H1 (cell line): Measurements from ENCODE around the gene RAB5B. TPM values are rescaled to one million over a fixed set of nuclear protein-coding genes. Genes with fewer than 3 reads are reported as not detected.

Source experiments
- CTCF ChIA-PET: fragments of 300-600 bp; sonication (Branson Sonifier 250); formaldehyde crosslinking; loops from one replicate; lab custom pipeline; 2021; ENCODE audit not compliant: partially characterized antibody; lab: Charles Lee
- POLR2A ChIA-PET: fragments of 300-600 bp; sonication (Branson Sonifier 250); formaldehyde crosslinking; loops from one replicate; lab custom pipeline; 2021; ENCODE audit warnings: inconsistent platforms; ENCODE audit not compliant: partially characterized antibody; lab: Charles Lee
- DNase-seq, 2 experiments: peaks; one replicate each; pipeline versions ENCODE4 v3.0.0 to v3.0.0-alpha.2; 2010 to 2022; ENCODE audit warnings: low spot score in 2 of 2, low read depth in 1 of 2, mixed read lengths in 1 of 2
- FAIRE-seq: peaks from 2 replicates; lab custom pipeline; 2011; peaks lifted over from hg19 to GRCh38; lab: Jason Lieb, UNC
- H2AFZ ChIP-seq: 2 replicates; pipeline ENCODE4 v1.8.1; 2012; ENCODE audit warnings: low read length, inconsistent platforms
- H2AK5ac ChIP-seq: 2 replicates; pipeline ENCODE4 v1.6.1; 2013; ENCODE audit warnings: low read depth, low read length
- H2BK120ac ChIP-seq: replicated peaks from 2 replicates; pipeline ENCODE3; 2013; ENCODE audit warnings: low read depth, low read length, inconsistent platforms
- H2BK12ac ChIP-seq: 2 replicates; pipeline ENCODE4 v1.6.1; 2013; ENCODE audit warnings: low read depth, low read length
- H2BK15ac ChIP-seq: 2 replicates; pipeline ENCODE4 v1.6.1; 2013; ENCODE audit warnings: low read length
- H2BK20ac ChIP-seq: 2 replicates; pipeline ENCODE4 v1.6.1; 2013; ENCODE audit warnings: low read length
- H2BK5ac ChIP-seq: 2 replicates; pipeline ENCODE4 v1.6.1; 2013; ENCODE audit warnings: low read depth, low read length
- H3K14ac ChIP-seq: 2 replicates; pipeline ENCODE4 v1.6.1; 2013; ENCODE audit warnings: inconsistent platforms; ENCODE audit not compliant: insufficient read length
- H3K18ac ChIP-seq: 2 replicates; pipeline ENCODE4 v1.6.1; 2013; ENCODE audit warnings: low read length; ENCODE audit errors: extremely low read depth
- H3K23ac ChIP-seq: 2 replicates; pipeline ENCODE4 v1.6.1; 2013; ENCODE audit warnings: inconsistent platforms; ENCODE audit not compliant: insufficient read length
- H3K23me2 ChIP-seq: 2 replicates; pipeline ENCODE4 v1.6.1; 2013; ENCODE audit warnings: low read depth, low read length
- H3K27ac ChIP-seq: 2 replicates; pipeline ENCODE4 v1.6.1; 2011; ENCODE audit warnings: low read depth, low read length, inconsistent platforms
- H3K27me3 ChIP-seq, 4 experiments: replicated peaks in 1 of 4; 1 replicate in 1 of 4; 2 replicates in 3 of 4; pipeline versions ENCODE4 v1.6.1 to v1.8.1; 2011 to 2013; ENCODE audit warnings: low read length in 3 of 4, mild to moderate bottlenecking in 3 of 4, inconsistent platforms in 2 of 4, mixed read lengths in 2 of 4, moderate library complexity in 1 of 4; ENCODE audit not compliant: control insufficient read depth in 3 of 4, insufficient read depth in 3 of 4; ENCODE audit errors: extremely low read depth in 1 of 4
- H3K36me3 ChIP-seq, 4 experiments: 2 replicates each; pipeline versions ENCODE4 v1.6.1 to v1.8.1; 2011 to 2013; ENCODE audit warnings: mild to moderate bottlenecking in 4 of 4, low read length in 3 of 4, moderate library complexity in 2 of 4, control low read depth in 1 of 4, inconsistent platforms in 1 of 4; ENCODE audit not compliant: insufficient read depth in 4 of 4, control insufficient read depth in 2 of 4
- H3K4ac ChIP-seq: replicated peaks from 2 replicates; pipeline ENCODE3; 2013; ENCODE audit warnings: low read length, low read depth, mixed read lengths, inconsistent platforms; ENCODE audit not compliant: insufficient read length
- H3K4me1 ChIP-seq, 4 experiments: replicated peaks in 1 of 4; 1 replicate in 1 of 4; 2 replicates in 3 of 4; pipeline versions ENCODE4 v1.6.1 to v1.8.1; 2011 to 2013; ENCODE audit warnings: low read length in 3 of 4, inconsistent platforms in 2 of 4, mixed read lengths in 1 of 4; ENCODE audit not compliant: insufficient read depth in 4 of 4, control insufficient read depth in 3 of 4
- H3K4me2 ChIP-seq, 2 experiments: 2 replicates each; pipeline versions ENCODE4 v1.6.1 to v1.8.1; 2011 to 2013; ENCODE audit warnings: low read depth in 2 of 2, low read length in 2 of 2, control low read depth in 1 of 2, inconsistent platforms in 1 of 2, mild to moderate bottlenecking in 1 of 2; ENCODE audit not compliant: insufficient read depth in 1 of 2
- H3K4me3 ChIP-seq, 4 experiments: fragments of 200-600, 300-600 bp in 1 of 4; sonication (generic), shearing (Covaris generic), sonication (Bioruptor Twin) in 1 of 4; 2 replicates each; pipeline versions ENCODE4 v1.5.1 to v1.8.1; 2011 to 2016; ENCODE audit warnings: low read length in 4 of 4, low read depth in 3 of 4, control low read depth in 2 of 4, inconsistent platforms in 2 of 4, mild to moderate bottlenecking in 2 of 4, mixed read lengths in 1 of 4, moderate library complexity in 1 of 4; ENCODE audit not compliant: insufficient read depth in 2 of 4; ENCODE audit errors: extremely low read depth in 1 of 4
- H3K56ac ChIP-seq: replicated peaks from 2 replicates; pipeline ENCODE3; 2013; ENCODE audit warnings: low read depth, mild to moderate bottlenecking, mixed read lengths, low read length, inconsistent platforms; ENCODE audit not compliant: insufficient read length
- H3K79me1 ChIP-seq: 2 replicates; pipeline ENCODE4 v1.6.1; 2013; ENCODE audit warnings: low read depth, low read length, control low read depth
- H3K79me2 ChIP-seq, 2 experiments: 2 replicates each; pipeline versions ENCODE4 v1.6.1 to v1.8.1; 2012 to 2013; ENCODE audit warnings: low read length in 2 of 2, mild to moderate bottlenecking in 2 of 2, inconsistent platforms in 1 of 2; ENCODE audit not compliant: insufficient read depth in 2 of 2, control insufficient read depth in 1 of 2
- H3K9ac ChIP-seq, 4 experiments: replicated peaks in 1 of 4; 1 replicate in 1 of 4; 2 replicates in 3 of 4; pipeline versions ENCODE4 v1.6.1 to v1.8.1; 2011 to 2013; ENCODE audit warnings: low read depth in 3 of 4, low read length in 3 of 4, control low read depth in 2 of 4, mild to moderate bottlenecking in 2 of 4, moderate library complexity in 2 of 4, inconsistent platforms in 1 of 4; ENCODE audit errors: extremely low read depth in 1 of 4
- H3K9me3 ChIP-seq, 2 experiments: 2 replicates each; pipeline versions ENCODE4 v1.6.1 to v1.8.1; 2012 to 2013; ENCODE audit warnings: mild to moderate bottlenecking in 2 of 2, moderate library complexity in 2 of 2, control low read depth in 1 of 2, inconsistent platforms in 1 of 2, low read depth in 1 of 2, low read length in 1 of 2, mixed read lengths in 1 of 2; ENCODE audit not compliant: insufficient read depth in 2 of 2
- H4K20me1 ChIP-seq, 2 experiments: replicated peaks in 1 of 2; 2 replicates each; pipeline versions ENCODE3 to v1.8.1; 2011 to 2013; ENCODE audit warnings: inconsistent platforms in 2 of 2, low read length in 2 of 2, mild to moderate bottlenecking in 1 of 2; ENCODE audit not compliant: insufficient read depth in 2 of 2, control insufficient read depth in 1 of 2
- H4K5ac ChIP-seq: 2 replicates; pipeline ENCODE4 v1.6.1; 2013; ENCODE audit warnings: low read length, low read depth, mixed read lengths, inconsistent platforms; ENCODE audit not compliant: insufficient read length
- H4K8ac ChIP-seq: 2 replicates; pipeline ENCODE4 v1.8.0; 2013; ENCODE audit warnings: mild to moderate bottlenecking, moderate library complexity, low read length, inconsistent platforms; ENCODE audit not compliant: insufficient read depth; ENCODE audit errors: extremely low read depth
- H4K91ac ChIP-seq: replicated peaks from 2 replicates; pipeline ENCODE3; 2013; ENCODE audit warnings: low read length, mixed read lengths, inconsistent platforms; ENCODE audit not compliant: insufficient read length
- GTF2F1 ChIP-seq: IDR thresholded peaks from 2 replicates; pipeline ENCODE4 v1.6.1; 2012; ENCODE audit warnings: low read depth, low read length, improper control_type of control experiment, borderline replicate concordance
- JUN ChIP-seq: IDR thresholded peaks from 2 replicates; pipeline ENCODE4 v1.6.1; 2011; ENCODE audit warnings: low read depth, mild to moderate bottlenecking, improper control_type of control experiment, low read length
- JUND ChIP-seq: IDR thresholded peaks from 2 replicates; pipeline ENCODE4 v1.6.1; 2011; ENCODE audit warnings: mild to moderate bottlenecking, improper control_type of control experiment, low read length
- MAFK ChIP-seq: IDR thresholded peaks from 2 replicates; pipeline ENCODE4 v1.6.1; 2012; ENCODE audit warnings: low read depth, mild to moderate bottlenecking, improper control_type of control experiment, low read length
- WGBS, 2 experiments: shearing (Covaris generic) in 1 of 2; methylation state at CpG; one replicate each; pipeline versions ENCODE4 v1.1.6 to v1.1.7; 2013 to 2015; ENCODE audit warnings: low lambda C conversion rate in 2 of 2, mixed read lengths in 2 of 2, inconsistent platforms in 1 of 2, low coverage in 1 of 2, missing lambda C conversion rate in 1 of 2; ENCODE audit not compliant: insufficient replicate concordance in 2 of 2, insufficient coverage in 1 of 2, insufficient read length in 1 of 2; ENCODE audit errors: extremely low coverage in 1 of 2, missing lambda C conversion rate in 1 of 2; 5-methylcytosine and 5-hydroxymethylcytosine counted together
- polyA plus RNA-seq, 7 experiments: library from polyadenylated mRNA; depleted of rRNA in 3 of 7; stranded (reverse) in 5 of 7; unstranded in 2 of 7; fragments of >200 nt in 5 of 7; fragments of 200-250 nt in 2 of 7; gene quantifications; 1 replicate in 5 of 7; 2 replicates in 1 of 7; 4 replicates in 1 of 7; pipeline versions ENCODE4 v1.2.1 to v1.2.3, GENCODE V29; 2011 to 2013; ENCODE audit warnings: missing spikeins in 2 of 7, mixed read lengths in 2 of 7
- total RNA-seq: library from RNA; stranded (reverse); fragmentation: NEBNext Ultra II Directional; extraction: Animal tissue kit (Norgen Biotek cat#: 25700); gene quantifications from 2 replicates; pipeline ENCODE4 v1.2.1, GENCODE V29; 2021
- TF ChIP-seq, protein P1 (sequence below), 3 experiments: IDR thresholded peaks; 1 replicate in 2 of 3; 2 replicates in 1 of 3; pipeline versions ENCODE4 v1.5.1 to v1.6.1; 2011; ENCODE audit warnings: low read length in 3 of 3, mild to moderate bottlenecking in 3 of 3, inconsistent platforms in 2 of 3, low read depth in 1 of 3, moderate library complexity in 1 of 3; ENCODE audit not compliant: insufficient read depth in 1 of 3; ENCODE audit errors: control extremely low read depth in 1 of 3

Gene RAB5B
- total and polyA plus RNA-seq, 2 of the 8 experiments (the other 6 are each of a cell fraction or from before 2014, with no cell fraction given) = 56.7 to 62.4 TPM

DNA sequence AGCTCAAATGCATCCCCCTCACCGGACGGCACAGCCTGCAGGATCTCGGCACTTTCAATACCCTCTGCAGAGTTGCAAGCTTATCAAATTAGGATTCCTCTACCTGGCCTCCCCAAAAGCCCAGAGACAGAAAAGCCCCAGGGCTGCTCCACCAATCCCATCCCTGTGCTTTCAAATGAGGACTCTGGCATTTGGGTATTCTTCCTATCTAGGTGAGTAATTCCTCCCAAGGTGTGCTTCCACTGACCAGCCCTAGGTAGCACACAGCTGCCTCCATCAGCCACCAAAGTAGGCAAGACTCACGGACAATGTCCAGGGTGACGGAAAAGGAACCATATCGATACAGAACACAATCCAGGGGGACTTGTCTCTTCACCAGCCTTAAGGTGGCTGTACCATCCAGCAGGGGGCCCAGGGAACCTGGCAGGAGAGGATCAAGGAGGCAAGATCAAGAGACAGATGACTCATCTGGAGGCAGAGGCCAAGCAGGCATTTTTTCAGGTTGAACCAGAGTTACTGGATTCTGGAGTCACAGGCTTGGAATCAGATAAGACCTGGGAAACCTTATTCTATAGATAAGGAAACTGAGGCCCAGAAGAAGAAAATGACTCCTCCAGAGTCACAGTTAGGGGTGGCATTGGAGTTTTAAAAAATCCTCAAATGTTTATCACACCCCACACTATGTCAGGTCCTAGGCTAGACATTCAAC, 17.9 kb upstream of the RAB5B start:
- Histone ChIP-seq H3K4ac (no peak overlapping the region), H2BK5ac (no peak overlapping the region), H3K18ac (no peak overlapping the region), H2AFZ (no peak overlapping the region), H3K27me3 (no peaks in the 10 kb centered on the region), H4K20me1 (peaks cover 0 to 1% of the 10 kb centered on the region in 2 experiments), H3K9me3 (no peaks in the 10 kb centered on the region), H3K27ac (no peak overlapping the region), H3K23me2 (no peaks in the 10 kb centered on the region), H3K9ac (no peak overlapping the region; a peak in 1 of 7 replicates), H2BK20ac (no peak overlapping the region), H2BK15ac (no peak overlapping the region), H3K4me3 (no peak overlapping the region), H2BK120ac (no peak overlapping the region), H3K56ac (no peak overlapping the region), H3K79me1 (no peaks in the 10 kb centered on the region), H4K5ac (no peak overlapping the region), H3K14ac (no peak overlapping the region), H2BK12ac (no peak overlapping the region), H3K4me1 (no peaks in the 10 kb centered on the region), H3K4me2 (no peak overlapping the region), H2AK5ac (no peak overlapping the region), H4K91ac (no peak overlapping the region), H3K23ac (no peak overlapping the region), H3K36me3 (peaks cover 13 to 63% (median 39%) of the 10 kb centered on the region in 4 experiments; a peak in 7 of 8 replicates), H3K79me2 (no peaks in the 10 kb centered on the region), H4K8ac (no peak overlapping the region)
- DNase-seq = no peak
- ChIA-PET POLR2A (interaction anchor here (0.6 to 2.5 kb wide), 7 partner anchors 8 to 138 kb away, joined by 3 to 7 read pairs (median 4); partner anchors contain the start of genes ORMDL2, PMEL and SARNP), CTCF (interaction anchor here (0.7 to 2.1 kb wide), 8 partner anchors 13 to 175 kb away, joined by 3 to 7 read pairs (median 3); partner anchors contain the start of gene SUOX)
- FAIRE-seq = no peak
- WGBS, 2 experiments = 95% methylated on average over 5 of the region's 6 CpGs; no CpG with 5 or more reads in 1 of the 2 experiments
- TF ChIP-seq JUN (no peak), MAFK (no peak), JUND (peak; percentile 48; the same call in 1 of the 2 replicates), GTF2F1 (no peak)
- TF ChIP-seq, protein P1, sequence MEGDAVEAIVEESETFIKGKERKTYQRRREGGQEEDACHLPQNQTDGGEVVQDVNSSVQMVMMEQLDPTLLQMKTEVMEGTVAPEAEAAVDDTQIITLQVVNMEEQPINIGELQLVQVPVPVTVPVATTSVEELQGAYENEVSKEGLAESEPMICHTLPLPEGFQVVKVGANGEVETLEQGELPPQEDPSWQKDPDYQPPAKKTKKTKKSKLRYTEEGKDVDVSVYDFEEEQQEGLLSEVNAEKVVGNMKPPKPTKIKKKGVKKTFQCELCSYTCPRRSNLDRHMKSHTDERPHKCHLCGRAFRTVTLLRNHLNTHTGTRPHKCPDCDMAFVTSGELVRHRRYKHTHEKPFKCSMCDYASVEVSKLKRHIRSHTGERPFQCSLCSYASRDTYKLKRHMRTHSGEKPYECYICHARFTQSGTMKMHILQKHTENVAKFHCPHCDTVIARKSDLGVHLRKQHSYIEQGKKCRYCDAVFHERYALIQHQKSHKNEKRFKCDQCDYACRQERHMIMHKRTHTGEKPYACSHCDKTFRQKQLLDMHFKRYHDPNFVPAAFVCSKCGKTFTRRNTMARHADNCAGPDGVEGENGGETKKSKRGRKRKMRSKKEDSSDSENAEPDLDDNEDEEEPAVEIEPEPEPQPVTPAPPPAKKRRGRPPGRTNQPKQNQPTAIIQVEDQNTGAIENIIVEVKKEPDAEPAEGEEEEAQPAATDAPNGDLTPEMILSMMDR (IDR thresholded peaks at IDR 0.05; ENCODE audit: control extremely low read depth in 1 of 3, insufficient read depth in 1 of 3, low read depth in 1 of 3, low read length in 3 of 3) = peak in 1 of 3 experiments; percentile 9; a peak in 1 of 4 replicates
